AG09319 (cell line): ENCODE measurements around the gene MYL11.
A peak's percentile ranks its signal among the peaks of the same experiment; 100 is the strongest.

ENCODE experiments used
- DNase-seq: peaks from one replicate; pipeline ENCODE4 v3.0.0-alpha.2; 2010; ENCODE audit warnings: low read depth; ENCODE audit errors: extremely low read depth
- TF ChIP-seq, protein P1 (sequence below): IDR thresholded peaks from 2 replicates; pipeline ENCODE4 v1.5.1; 2011; ENCODE audit warnings: low read depth, mild to moderate bottlenecking, inconsistent platforms, low read length, moderate library complexity

Gene MYL11

DNA sequence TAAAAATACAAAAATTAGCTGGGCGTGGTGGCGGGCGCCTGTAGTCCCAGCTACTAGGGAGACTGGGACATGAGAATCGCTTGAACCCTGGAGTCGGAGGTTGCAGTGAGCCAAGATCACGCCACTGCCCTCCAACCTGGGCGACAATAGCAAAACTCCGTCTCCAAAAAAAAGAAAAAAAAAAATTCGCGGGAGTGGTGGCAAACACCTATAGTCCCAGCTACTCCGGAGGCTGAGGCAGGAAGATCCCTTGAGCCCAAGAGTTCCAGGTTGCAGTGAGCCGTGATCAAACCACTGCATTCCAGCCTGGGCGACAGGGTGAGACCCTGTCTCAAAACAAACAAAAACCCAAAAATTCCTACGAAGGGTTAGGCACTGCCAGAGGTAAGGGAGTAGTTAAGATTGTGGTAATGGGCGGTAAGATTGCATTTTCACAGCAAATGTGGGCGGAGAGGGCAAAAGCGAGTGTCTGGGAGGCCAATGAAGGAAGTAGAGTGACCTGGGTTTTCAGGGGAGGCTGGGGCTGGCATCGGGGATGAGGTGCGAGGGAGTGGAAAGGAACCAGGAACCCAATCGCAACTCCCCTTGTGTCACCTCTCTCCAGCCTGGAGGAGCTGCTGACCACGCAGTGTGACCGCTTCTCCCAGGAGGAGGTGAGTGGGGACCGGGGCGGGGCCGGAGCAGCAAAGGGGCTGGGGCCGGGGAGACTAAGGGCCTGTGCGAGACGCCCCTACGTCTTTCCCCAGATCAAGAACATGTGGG, 2.6 kb downstream of the MYL11 start:
- TF ChIP-seq, protein P1, sequence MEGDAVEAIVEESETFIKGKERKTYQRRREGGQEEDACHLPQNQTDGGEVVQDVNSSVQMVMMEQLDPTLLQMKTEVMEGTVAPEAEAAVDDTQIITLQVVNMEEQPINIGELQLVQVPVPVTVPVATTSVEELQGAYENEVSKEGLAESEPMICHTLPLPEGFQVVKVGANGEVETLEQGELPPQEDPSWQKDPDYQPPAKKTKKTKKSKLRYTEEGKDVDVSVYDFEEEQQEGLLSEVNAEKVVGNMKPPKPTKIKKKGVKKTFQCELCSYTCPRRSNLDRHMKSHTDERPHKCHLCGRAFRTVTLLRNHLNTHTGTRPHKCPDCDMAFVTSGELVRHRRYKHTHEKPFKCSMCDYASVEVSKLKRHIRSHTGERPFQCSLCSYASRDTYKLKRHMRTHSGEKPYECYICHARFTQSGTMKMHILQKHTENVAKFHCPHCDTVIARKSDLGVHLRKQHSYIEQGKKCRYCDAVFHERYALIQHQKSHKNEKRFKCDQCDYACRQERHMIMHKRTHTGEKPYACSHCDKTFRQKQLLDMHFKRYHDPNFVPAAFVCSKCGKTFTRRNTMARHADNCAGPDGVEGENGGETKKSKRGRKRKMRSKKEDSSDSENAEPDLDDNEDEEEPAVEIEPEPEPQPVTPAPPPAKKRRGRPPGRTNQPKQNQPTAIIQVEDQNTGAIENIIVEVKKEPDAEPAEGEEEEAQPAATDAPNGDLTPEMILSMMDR, result no peak
- no peak for DNase-seq

DNA sequence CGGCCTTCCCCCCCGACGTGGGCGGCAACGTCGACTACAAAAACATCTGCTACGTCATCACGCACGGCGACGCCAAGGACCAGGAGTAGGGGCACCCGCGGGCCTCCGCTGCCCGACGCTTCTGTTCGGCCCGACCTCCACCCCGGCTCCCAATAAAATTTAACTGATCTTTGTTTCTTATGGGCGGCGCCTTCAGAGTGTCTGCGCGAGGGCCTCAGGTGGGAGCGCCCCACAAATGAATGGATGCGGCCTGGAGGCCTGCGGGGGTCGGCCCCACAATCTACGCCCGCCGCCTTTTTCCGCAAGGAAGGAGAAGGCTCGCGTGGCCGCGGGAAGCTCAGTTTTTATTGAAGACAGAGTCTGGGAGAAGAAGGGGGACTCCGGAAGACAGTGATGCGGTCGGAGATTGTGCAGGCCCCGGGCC, 3.2 kb downstream of the MYL11 start:
- DNase-seq, result no peak
- TF ChIP-seq, protein P1, result no peak

DNA sequence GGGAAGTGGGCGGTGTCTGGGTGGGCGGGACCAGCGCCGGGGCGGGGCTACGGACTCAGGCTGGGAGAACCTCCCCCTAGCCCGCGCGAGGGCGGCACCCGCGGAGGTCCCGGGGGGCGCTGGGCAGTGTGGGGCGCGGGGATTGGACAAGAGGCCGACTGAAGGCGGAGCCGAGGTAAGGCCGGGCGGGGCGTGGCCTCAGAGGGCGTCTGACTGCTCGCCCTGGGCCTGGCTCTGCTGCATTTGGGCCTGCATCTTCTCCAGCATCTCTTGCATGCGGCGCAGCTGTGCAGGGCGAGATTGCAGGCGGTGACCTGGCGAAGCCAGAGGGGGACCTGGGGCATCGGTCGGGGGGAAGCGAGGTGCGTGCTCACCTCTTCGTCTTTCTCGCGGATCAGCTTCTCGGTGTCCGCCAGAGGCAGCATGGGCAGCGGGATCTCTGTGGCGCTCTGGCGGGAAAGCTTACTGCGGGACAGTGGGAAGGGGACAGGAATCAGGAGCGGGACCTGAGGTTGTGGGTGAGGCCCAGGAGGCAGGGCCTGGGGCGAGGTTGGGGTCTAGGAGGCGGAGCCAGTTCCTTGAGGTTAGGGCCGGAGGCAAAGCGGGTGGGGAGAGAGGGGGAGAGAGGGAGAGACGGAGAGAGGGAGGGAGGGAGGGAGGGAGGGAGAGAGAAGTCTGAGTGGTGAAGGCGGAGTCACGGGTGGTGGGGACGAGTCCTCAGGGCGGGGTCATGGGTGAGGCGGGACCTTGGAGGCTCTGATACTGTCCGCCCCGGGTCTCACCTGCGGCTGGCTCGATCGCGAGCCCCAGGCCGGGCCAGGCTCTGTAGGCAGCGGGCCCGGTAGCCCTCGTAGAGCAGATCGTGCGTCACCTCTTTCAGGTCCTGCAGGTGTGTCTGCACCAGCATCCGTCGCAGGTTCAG, 3.9 kb downstream of the MYL11 start:
- TF ChIP-seq, protein P1, result peak; percentile 31
- peak; percentile 95 for DNase-seq

DNA sequence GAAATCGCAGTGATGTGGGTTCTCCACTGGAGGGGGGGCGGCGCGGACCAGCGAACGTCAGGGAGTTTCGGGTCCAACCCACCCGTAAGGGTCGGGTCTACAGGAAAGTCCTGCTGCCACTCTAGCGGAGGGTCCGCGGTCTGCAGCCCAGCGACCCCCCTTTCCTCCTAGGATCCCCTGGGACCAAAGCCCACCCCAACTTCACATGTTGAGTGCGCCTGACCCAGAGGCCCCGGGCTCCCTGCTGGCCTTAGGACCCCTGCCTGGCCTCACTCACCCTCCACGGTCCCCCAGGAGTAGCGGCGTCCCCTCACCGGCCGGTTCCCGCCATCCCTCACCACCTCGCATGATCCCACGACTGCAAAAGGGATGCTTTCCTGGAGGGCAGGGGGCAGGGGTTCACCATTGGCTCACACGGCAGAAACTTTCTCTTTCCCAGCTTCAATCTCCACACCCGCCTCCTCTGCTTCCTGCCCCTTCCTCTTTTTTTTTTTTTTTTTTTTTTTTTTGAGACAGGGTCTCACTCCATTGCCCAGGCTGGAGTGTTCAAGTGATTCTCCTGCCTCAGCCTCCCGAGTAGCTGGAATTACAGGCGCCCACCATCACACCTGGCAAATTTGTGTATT, 4.7 kb downstream of the MYL11 start:
- TF ChIP-seq, protein P1, result no peak

DNA sequence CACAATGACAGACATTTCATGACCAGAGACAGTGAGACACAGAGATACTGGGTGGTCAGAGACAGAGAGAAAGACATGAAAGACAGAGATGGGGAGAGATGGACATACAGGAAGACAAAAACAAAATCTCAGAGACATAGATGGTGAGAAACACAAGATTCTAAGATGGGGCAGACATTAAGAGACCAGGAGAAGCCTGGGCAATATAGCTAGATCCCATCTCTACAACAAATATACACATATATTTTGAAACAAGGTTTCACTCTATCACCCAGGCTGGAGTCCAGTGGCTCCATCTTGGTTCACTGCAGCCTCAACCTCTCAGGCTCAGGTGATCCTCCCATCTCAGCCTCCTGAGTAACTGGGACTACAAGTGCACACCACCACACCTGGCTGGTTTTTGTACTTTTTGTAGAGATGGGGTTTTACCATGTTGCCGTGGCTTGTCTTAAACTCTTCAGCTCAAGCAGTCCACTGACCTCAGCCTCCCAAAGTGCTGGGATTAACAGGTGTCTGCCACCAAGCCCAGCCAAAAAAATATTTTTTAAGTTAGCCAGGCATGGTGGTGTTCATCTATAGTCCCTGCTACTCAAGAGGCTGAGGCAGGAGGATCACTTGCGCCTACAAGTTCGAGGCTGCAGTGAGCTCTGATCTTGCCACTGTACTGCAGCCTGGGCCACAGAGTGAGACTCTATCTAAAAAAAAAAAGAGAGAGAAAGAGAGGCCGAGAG, 5.6 kb downstream of the MYL11 start:
- DNase-seq, result no peak
- TF ChIP-seq, protein P1, result no peak

More for the DNA sequence above, 4.7 kb downstream of the MYL11 start:
- DNase-seq, result no peak

DNA sequence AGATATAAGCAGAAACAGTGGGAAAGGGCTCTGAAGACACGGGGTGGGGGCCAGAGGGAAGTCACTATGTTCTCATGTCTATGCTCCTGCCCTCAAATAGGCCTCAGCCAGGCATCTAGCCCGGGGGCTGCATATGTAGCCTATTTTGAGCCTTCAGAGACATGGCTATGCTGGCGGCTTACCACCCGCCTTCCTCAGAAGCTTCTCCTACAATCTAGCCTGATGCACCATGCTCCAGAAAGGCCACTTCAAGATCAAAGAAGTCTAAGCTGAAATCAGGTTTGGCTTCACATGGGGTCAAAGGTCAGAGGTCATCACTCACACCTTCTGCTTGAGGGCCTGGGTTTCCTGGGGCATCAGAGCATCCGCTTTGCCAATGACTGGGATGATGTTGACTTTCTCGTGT, 6.2 kb downstream of the MYL11 start:
- TF ChIP-seq, protein P1, result no peak
- DNase-seq, result no peak
